HEK293T (cell line): Measurements from ENCODE around the gene RPTOR.

Source experiments
- BHLHE40 ChIP-seq: fragments of 450-650 bp; IDR thresholded peaks from 2 replicates; pipeline ENCODE4 v1.6.1; 2016; ENCODE audit warnings: mild to moderate bottlenecking, moderate library complexity, borderline replicate concordance
- FOXA1 ChIP-seq: fragments of 450-650 bp; IDR thresholded peaks from 2 replicates; pipeline ENCODE4 v1.6.1; 2016; ENCODE audit warnings: mild to moderate bottlenecking
- FOXK2 ChIP-seq: fragments of 450-650 bp; IDR thresholded peaks from 2 replicates; pipeline ENCODE4 v1.6.1; 2016; ENCODE audit warnings: mild to moderate bottlenecking
- NFRKB ChIP-seq: fragments of 450-650 bp; IDR thresholded peaks from 2 replicates; pipeline ENCODE4 v1.6.1; 2016; ENCODE audit warnings: mild to moderate bottlenecking, moderate library complexity
- TF ChIP-seq, protein P1 (sequence below): fragments of 450-650 bp; IDR thresholded peaks from 2 replicates; pipeline ENCODE4 v1.6.1; 2016

DNA sequence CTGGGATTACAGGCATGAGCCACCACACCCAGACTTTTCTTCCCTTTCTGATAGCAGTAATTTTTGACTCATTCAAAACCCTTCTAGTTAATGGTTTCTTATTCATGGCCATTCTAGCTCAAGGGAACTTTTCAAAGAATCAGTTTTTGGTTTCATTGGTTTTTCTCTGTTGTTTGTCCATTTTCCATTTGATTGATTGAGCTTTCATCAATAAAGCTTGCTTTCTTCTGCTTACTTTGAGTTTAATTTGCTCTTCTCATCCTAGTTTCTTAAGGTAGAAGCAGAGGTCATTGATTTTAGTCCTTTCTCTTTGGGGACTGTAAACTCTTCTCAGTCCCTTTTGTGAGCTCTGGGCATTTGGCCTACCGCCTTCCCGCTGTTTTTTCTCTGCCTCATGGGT is 365.0 kb downstream of the RPTOR start:
- TF ChIP-seq FOXA1 (no peak), NFRKB (no peak), BHLHE40 (no peak), FOXK2 (no peak)
- TF ChIP-seq, protein P1, sequence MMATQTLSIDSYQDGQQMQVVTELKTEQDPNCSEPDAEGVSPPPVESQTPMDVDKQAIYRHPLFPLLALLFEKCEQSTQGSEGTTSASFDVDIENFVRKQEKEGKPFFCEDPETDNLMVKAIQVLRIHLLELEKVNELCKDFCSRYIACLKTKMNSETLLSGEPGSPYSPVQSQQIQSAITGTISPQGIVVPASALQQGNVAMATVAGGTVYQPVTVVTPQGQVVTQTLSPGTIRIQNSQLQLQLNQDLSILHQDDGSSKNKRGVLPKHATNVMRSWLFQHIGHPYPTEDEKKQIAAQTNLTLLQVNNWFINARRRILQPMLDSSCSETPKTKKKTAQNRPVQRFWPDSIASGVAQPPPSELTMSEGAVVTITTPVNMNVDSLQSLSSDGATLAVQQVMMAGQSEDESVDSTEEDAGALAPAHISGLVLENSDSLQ, result no peak
